ENCODE results near the gene PLEKHJ1. TPM values are rescaled to one million over a fixed set of nuclear protein-coding genes. Genes with fewer than 3 reads are reported as not detected.

Gene PLEKHJ1
- total RNA-seq, 4 donors from 2014 or later, result 21.0 to 78.2 (median 47.3) TPM

DNA sequence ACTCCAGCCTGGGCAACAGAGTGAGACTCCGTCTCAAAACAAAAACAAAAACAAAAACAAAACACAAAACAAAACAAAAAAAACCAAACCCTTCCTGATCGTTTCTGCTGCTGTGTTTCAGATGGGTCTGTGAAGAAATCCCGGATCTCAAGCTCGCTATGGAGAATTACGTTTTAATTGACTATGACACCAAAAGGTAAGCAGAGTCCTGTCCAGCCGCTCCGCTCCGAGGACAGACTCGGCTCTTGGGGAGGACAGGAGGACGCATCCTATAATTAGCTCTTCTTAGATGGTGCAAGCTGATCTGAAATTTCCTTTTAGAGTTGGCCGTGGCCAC, 50.4 kb downstream of the PLEKHJ1 start:
- TF ChIP-seq, protein P1, sequence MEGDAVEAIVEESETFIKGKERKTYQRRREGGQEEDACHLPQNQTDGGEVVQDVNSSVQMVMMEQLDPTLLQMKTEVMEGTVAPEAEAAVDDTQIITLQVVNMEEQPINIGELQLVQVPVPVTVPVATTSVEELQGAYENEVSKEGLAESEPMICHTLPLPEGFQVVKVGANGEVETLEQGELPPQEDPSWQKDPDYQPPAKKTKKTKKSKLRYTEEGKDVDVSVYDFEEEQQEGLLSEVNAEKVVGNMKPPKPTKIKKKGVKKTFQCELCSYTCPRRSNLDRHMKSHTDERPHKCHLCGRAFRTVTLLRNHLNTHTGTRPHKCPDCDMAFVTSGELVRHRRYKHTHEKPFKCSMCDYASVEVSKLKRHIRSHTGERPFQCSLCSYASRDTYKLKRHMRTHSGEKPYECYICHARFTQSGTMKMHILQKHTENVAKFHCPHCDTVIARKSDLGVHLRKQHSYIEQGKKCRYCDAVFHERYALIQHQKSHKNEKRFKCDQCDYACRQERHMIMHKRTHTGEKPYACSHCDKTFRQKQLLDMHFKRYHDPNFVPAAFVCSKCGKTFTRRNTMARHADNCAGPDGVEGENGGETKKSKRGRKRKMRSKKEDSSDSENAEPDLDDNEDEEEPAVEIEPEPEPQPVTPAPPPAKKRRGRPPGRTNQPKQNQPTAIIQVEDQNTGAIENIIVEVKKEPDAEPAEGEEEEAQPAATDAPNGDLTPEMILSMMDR (IDR thresholded peaks at IDR 0.05; ENCODE audit: low read depth), result no peak

- TF ChIP-seq, protein P1 (IDR thresholded peaks at IDR 0.05; ENCODE audit: low read depth), result no peak
Observed at GRCh38 chr19:2184422-2184975, 51.6 kb downstream of the PLEKHJ1 start.

Small RNAs within 50 kb of the gene (small RNA-seq; reads per million reads assigned to genes)
- gene MIR1227, result 1.1 reads per million

Other genes starting within 250 kb of the PLEKHJ1 start
- 10 to 100 TPM; 39.6 to 76.5 (median 54.3) TPM for gene BTBD2, start 220.6 kb downstream of the PLEKHJ1 start, total RNA-seq
- gene MKNK2, start 185.1 kb downstream of the PLEKHJ1 start, total RNA-seq, result 100 to 1,000 TPM; 120 to 386 (median 204) TPM
- gene MOB3A, start 140.0 kb downstream of the PLEKHJ1 start, total RNA-seq, result 10 to 100 TPM; 27.9 to 53.3 (median 46.5) TPM
- gene IZUMO4, start 139.4 kb downstream of the PLEKHJ1 start, total RNA-seq, result 10 to 100 TPM in 2 of 4 donors, 1 to 10 TPM in 2; 2.0 to 11.1 (median 6.3) TPM
- gene AP3D1, start 84.8 kb downstream of the PLEKHJ1 start, total RNA-seq, result 10 to 100 TPM; 46.6 to 94.0 (median 57.5) TPM
- gene DOT1L, start 72.4 kb downstream of the PLEKHJ1 start, total RNA-seq, result 10 to 100 TPM in 1 of 4 donors, 1 to 10 TPM in 3; 3.2 to 12.2 (median 5.4) TPM
- gene SF3A2, start 495 bp upstream of the PLEKHJ1 start, total RNA-seq, result 10 to 100 TPM; 13.4 to 59.3 (median 28.0) TPM
- under 1 TPM in 1 of 4 donors, not detected in 3; 0.34 TPM for gene AMH, start 13.0 kb upstream of the PLEKHJ1 start, total RNA-seq
- not detected for gene JSRP1, start 20.1 kb upstream of the PLEKHJ1 start, total RNA-seq
- under 1 TPM in 3 of 4 donors, not detected in 1; 0.68 to 0.88 (median 0.75) TPM for gene PEAK3, start 45.8 kb upstream of the PLEKHJ1 start, total RNA-seq
- gene LINGO3, start 71.8 kb upstream of the PLEKHJ1 start, total RNA-seq, result not detected
- 10 to 100 TPM; 51.8 to 95.7 (median 71.9) TPM for gene LSM7, start 92.3 kb upstream of the PLEKHJ1 start, total RNA-seq
- 10 to 100 TPM in 2 of 4 donors, 1 to 10 TPM in 2; 8.7 to 50.3 (median 12.5) TPM for gene SPPL2B, start 92.4 kb upstream of the PLEKHJ1 start, total RNA-seq
- not detected for gene TMPRSS9, start 123.9 kb upstream of the PLEKHJ1 start, total RNA-seq
- 10 to 100 TPM; 15.8 to 33.7 (median 24.7) TPM for gene TIMM13, start 191.3 kb upstream of the PLEKHJ1 start, total RNA-seq
- gene LMNB2, start 220.6 kb upstream of the PLEKHJ1 start, total RNA-seq, result 10 to 100 TPM in 2 of 4 donors, 1 to 10 TPM in 2; 6.5 to 13.8 (median 9.9) TPM
- gene GADD45B, start 239.8 kb upstream of the PLEKHJ1 start, total RNA-seq, result 100 to 1,000 TPM; 119 to 260 (median 212) TPM